Adrenal gland (tissue), 12 donors: ENCODE results near the gene CEND1. TPM values are rescaled to one million over a fixed set of nuclear protein-coding genes. Genes with fewer than 3 reads are reported as not detected.

Source experiments
- DNase-seq, 7 donors: peaks; one replicate each; pipeline ENCODE4 v3.0.0-alpha.2; 2019 to 2020
- H3K27ac ChIP-seq, 5 donors: fragments of 200-600 bp; sonication (generic) in 4 of 5; 1 replicate in 3 of 5; 2 replicates in 2 of 5; pipeline versions ENCODE4 v1.5.1 to v1.8.0; 2016 to 2020; ENCODE audit warnings: mild to moderate bottlenecking in 1 of 5
- H3K27me3 ChIP-seq: fragments of 200-600 bp; 2 replicates; pipeline ENCODE4 v1.8.0; 2021
- H3K36me3 ChIP-seq, 2 donors: fragments of 200-600 bp; replicated peaks in 1 of 2; 1 replicate in 1 of 2; 2 replicates in 1 of 2; pipeline versions ENCODE4 v1.5.1 to v1.8.0; 2018 to 2022
- H3K4me1 ChIP-seq, 2 donors: fragments of 200-600 bp; replicated peaks in 1 of 2; 1 replicate in 1 of 2; 2 replicates in 1 of 2; pipeline versions ENCODE4 v1.5.1 to v1.8.0; 2018 to 2021
- H3K4me3 ChIP-seq, 4 donors: fragments of 200-600 bp; sonication (generic) in 3 of 4; one replicate each; pipeline ENCODE4 v1.5.1; 2016 to 2018
- H3K9me3 ChIP-seq, 3 donors: fragments of 200-600 bp; sonication (generic) in 1 of 3; replicated peaks in 1 of 3; 1 replicate in 2 of 3; 2 replicates in 1 of 3; pipeline versions ENCODE4 v1.5.1 to v1.8.0; 2016 to 2021
- CTCF ChIP-seq, 6 experiments: fragments of 450-650 bp in 4 of 6; fragments of 200-600 bp in 2 of 6; sonication (generic) in 1 of 6; IDR thresholded peaks; 1 replicate in 5 of 6; 2 replicates in 1 of 6; pipeline versions ENCODE4 v1.5.1 to v1.8.0; 2016 to 2021; ENCODE audit warnings: antibody characterized with exemption in 6 of 6, mild to moderate bottlenecking in 2 of 6, moderate library complexity in 1 of 6
- POLR2A ChIP-seq, 2 donors: fragments of 450-650 bp; IDR thresholded peaks; one replicate each; pipeline ENCODE4 v1.6.1; 2017; ENCODE audit warnings: antibody characterized with exemption in 2 of 2, mild to moderate bottlenecking in 2 of 2, moderate library complexity in 1 of 2
- whole genome bisulfite sequencing, 4 donors: extraction: QIAGEN DNeasy Blood & Tissue Kit in 2 of 4; methylation state at CpG; one replicate each; pipeline versions ENCODE4 v1.1.5 to v1.1.7; 2013 to 2017; 5-methylcytosine and 5-hydroxymethylcytosine counted together
- intact Hi-C, 2 donors: fragments of 100-400 bp; cut with DNase I; formaldehyde crosslinking; loops; one replicate each; pipeline versions ENCODE4 v1.14.1 to v1.15.0; 2022 to 2023
- polyA plus RNA-seq, 3 donors: library from polyadenylated mRNA; stranded (reverse); fragments of 200-250 nt in 2 of 3; fragments of 350-450 nt in 1 of 3; fragmentation: Illumina TruSeq in 1 of 3; extraction: RNeasy Lipid Tissue Mini Kit (QIAGEN cat#74804) in 1 of 3; gene quantifications; one replicate each; pipeline ENCODE4 v1.2.3, GENCODE V29; 2013 to 2014
- total RNA-seq, 9 donors: library from RNA; depleted of rRNA in 4 of 9; stranded (reverse); fragments of >200 nt in 4 of 9; fragments of 120-200 nt in 1 of 9; fragmentation: NEBNext Ultra II Directional in 1 of 9; extraction: Animal tissue kit (Norgen Biotek cat#: 25700) in 1 of 9; gene quantifications; one replicate each; pipeline versions ENCODE4 v1.1.0 to v1.2.4, GENCODE V29; 2013 to 2023
- donor health status: healthy with polysubstance abuse.
- donor health status: Bipolar disorder and iron deficiency.
- donor health status: DM: yes; HTN: yes; CAD: no.
- donor health status: DM: no; HTN: no; CAD: no.
- donor health status: DM: no; HTN: no; CAD: no.
- donor health status: DM: yes; HTN: yes; CAD: no.

CEND1 gene
- total and polyA plus RNA-seq, 12 donors: 0.42 to 14.5 (median 3.0) TPM; not detected in 4

- DNase-seq: peak in 2 of 7 donors; percentile 10 to 16
- no peak overlapping the region for H3K4me3 ChIP-seq
- 94 to 96% (median 94%) methylated on average over 8 to 23 of the region's 23 CpGs for WGBS, 4 donors
- no peak for TF ChIP-seq POLR2A (IDR thresholded peaks at IDR 0.05)
- TF ChIP-seq CTCF (IDR thresholded peaks at IDR 0.05): no peak
- no peaks in the 10 kb centered on the region for H3K36me3 ChIP-seq
- intact Hi-C loops: no loop called here
- no peaks in the 10 kb centered on the region for H3K27me3 ChIP-seq
- no peak overlapping the region for H3K27ac ChIP-seq
- peaks cover 28 to 38% of the 10 kb centered on the region in 2 donors for H3K4me1 ChIP-seq
- H3K9me3 ChIP-seq: no peaks in the 10 kb centered on the region
Observed at GRCh38 chr11:778976-779954, 10.6 kb downstream of the CEND1 start.

- peak; percentile 77 to 86 for TF ChIP-seq POLR2A (IDR thresholded peaks at IDR 0.05)
- no peak for TF ChIP-seq CTCF (IDR thresholded peaks at IDR 0.05)
- Histone ChIP-seq H3K4me1 (peaks cover 36 to 38% of the 10 kb centered on the region in 2 donors), H3K4me3 (peak within 1 kb of the TSS; percentile 61 to 94 (median 69)), H3K9me3 (no peaks in the 10 kb centered on the region), H3K27me3 (no peaks in the 10 kb centered on the region), H3K36me3 (peaks cover 0 to 6% of the 10 kb centered on the region in 2 donors), H3K27ac (peak within 1 kb of the TSS in 4 of 5 donors; percentile 16 to 89 (median 75))
- 1 to 8% (median 2%) methylated on average over 12 to 110 of the region's 110 CpGs for WGBS, 4 donors
- peak; percentile 88 to 94 (median 93) for DNase-seq
- intact Hi-C loops: no loop called here
Observed at GRCh38 chr11:777288-778255, 12.3 kb downstream of the CEND1 start, which contains the start of gene GATD1. TSS of gene GATD1 (minus strand) at chr11:777487. CDS start at chr11:777462, 25 bp downstream.

- peaks cover 38 to 41% of the 10 kb centered on the region in 2 donors for H3K4me1 ChIP-seq
- H3K36me3 ChIP-seq: peaks cover 0 to 14% of the 10 kb centered on the region in 2 donors
- TF ChIP-seq CTCF (IDR thresholded peaks at IDR 0.05) (no peak), POLR2A (IDR thresholded peaks at IDR 0.05) (no peak)
- peak in 6 of 7 donors; percentile 41 to 47 (median 44) for DNase-seq
- WGBS, 4 donors: 0 to 3% (median 2%) methylated on average over 6 to 64 of the region's 65 CpGs; no CpG with 5 or more reads in 1 of the 4 donors
- intact Hi-C loops: no loop called here
- peak overlapping the region in 3 of 4 donors; percentile 35 to 94 (median 61) for H3K4me3 ChIP-seq
- H3K9me3 ChIP-seq: no peaks in the 10 kb centered on the region
- no peaks in the 10 kb centered on the region for H3K27me3 ChIP-seq
- H3K27ac ChIP-seq: peak overlapping the region in 4 of 5 donors; percentile 16 to 89 (median 75)
Observed at GRCh38 chr11:776561-777287, 13.2 kb downstream of the CEND1 start.
